T-helper 2 cell (primary cell): ENCODE data around the gene PTMA.
"Not testable (repeated sequence)": the region's sequence is repeated elsewhere in the genome, so short reads cannot be mapped to it uniquely, and the experiment has no call there.

Experiments
- DNase-seq, 5 experiments: peaks; one replicate each; pipeline versions ENCODE4 v3.0.0 to v3.0.0-alpha.2; 2012 to 2022
- total RNA-seq, 2 donors: gene quantifications; one replicate each; lab custom pipeline; 2026; lab: John Stamatoyannopoulos, UW

Gene PTMA, protein sequence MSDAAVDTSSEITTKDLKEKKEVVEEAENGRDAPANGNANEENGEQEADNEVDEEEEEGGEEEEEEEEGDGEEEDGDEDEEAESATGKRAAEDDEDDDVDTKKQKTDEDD
- 1,409 to 1,514 reads per million in 2 donors for total RNA-seq

DNA sequence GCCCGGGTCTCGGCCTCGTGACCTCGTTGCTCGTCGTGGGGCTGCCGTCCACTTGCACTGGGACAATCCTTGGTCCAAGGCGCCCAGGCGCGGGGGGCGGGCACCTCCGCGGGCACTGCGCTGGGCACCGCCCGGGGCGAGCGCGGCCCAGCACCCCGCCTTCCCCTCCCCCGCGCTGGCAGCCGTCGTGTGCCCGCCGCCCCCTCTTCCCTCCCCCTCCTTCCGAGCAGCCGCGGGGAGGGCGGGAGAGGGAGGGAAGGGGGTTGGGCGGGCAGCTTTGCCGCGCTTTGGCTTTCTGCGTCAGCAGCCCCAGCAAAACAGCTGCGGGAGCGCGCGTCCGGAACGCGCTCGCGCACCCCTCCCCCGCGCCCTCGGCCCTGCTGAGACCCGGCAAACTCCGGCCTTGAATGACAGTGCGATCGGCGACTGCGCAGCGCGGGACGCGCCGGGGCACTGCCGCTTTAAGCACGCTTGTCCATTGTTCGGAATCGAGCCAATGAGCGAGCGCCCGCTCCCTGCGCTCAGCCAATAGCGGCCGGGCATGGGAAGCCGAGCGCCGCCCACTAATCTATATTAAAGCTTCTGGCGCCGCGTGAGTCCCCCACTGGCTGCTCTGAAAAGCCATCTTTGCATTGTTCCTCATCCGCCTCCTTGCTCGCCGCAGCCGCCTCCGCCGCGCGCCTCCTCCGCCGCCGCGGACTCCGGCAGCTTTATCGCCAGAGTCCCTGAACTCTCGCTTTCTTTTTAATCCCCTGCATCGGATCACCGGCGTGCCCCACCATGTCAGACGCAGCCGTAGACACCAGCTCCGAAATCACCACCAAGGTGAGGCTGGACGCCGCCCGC lies at the start of gene PTMA:
PTMA (plus strand) TSS at position 599 of the 846 bp plus-strand sequence; CDS start at position 781, 182 bp downstream.
- peak; percentile 98 to 100 (median 99) for DNase-seq

DNA sequence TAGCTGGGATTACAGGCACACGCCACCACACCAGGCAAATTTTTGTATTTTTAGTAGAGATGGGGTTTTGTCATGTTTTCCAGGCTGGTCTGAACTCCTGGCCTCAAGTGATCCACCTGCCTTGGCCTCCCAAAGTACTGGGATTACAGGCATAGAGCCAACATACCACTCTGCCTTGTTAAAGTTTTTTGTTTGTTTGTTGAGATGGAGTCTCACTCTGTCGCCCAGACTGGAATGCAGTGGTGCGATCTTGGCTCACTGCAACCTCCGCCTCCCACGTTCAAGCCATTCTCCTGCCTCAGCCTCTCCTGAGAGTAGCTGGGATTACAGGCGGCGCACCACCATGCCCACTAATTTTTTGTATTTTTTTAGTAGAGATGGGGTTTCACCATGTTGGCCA lies 48.3 kb upstream of the PTMA start:
- DNase-seq, result not testable (repeated sequence)

DNA sequence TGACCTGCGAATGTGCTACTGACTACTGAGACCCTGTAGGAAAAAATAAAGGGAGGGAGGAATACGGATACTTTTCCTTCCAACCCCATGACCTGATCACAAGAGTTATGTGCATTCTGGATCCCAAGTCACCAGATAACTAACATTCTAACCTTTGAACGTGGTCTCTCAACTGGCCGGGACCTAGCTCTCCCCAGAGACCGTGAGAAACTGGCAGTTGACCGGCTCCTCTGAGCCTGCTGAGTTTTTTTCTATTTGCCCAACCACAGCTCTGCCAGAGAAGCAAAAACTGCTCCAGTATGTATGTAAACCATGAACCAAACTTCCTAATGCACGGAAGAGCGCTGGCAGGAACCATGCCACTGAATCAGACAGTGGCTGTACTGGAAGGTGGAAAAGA lies 47.5 kb upstream of the PTMA start:
- no peak for DNase-seq

DNA sequence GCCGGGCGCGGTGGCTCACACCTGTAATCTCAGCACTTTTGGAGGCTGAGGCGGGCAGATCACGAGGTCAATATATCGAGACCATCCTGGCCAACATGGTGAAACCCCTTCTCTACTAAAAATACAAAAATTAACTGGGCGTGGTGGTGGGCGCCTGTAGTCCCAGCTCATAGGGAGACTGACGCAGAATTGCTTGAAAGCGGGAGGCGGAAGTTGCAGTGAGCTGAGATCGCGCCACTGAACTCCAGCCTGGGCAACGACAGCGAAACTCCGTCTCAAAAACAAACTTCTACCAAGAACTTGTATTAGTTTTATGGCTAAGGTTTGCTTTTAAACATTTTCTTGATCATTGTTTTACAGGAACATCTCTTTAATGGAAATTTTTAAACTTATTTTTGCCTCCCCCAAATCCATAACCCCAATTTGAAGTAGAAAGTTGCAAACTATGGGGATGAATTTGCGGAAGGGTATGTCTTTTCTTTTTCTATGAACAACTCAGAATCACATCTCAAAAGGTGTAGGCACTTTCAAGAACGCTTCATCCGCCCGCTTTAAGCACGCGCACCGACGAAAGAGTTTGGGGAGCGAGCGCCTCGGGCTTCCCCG lies 46.8 kb upstream of the PTMA start:
- no peak for DNase-seq

DNA sequence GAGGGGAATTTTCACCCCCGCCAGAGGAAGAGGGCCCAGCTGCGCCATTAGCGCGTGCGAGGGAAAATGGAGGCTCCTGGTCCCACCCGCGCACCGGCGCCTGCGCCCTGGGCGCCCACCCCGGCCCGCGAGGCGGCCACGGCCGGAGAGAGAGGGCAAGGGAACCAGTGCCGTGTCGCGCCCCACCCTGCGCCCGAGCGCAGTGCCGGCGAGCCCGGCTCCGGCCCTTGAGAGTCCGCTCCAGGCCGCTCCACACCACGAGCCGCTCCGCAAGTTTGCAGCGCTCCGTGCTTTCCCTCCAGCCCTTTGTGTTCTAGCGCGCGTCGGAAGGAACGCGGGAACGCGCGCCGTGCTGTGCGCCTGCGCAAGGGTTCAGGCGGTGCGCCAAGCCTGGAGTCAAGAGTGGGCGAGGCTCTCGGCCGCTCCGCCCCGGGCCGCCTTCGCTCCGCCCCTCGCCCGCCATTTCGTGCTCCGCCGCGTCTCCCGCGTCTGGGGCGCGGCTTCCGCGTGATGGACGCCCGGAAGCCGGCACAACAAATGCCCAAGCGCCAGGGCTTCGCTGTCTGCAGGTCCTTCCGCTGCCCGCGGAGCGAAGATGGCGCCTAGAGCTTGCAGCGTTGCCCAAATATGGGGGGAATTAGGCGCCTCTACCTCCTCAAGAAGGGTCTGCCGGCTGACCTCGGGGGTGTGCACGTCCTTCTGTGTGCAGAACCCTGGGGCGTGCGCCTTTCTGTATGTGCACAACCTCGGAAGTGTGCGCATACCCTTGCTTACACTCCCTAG lies 46.1 kb upstream of the PTMA start:
- peak; percentile 91 to 98 (median 95) for DNase-seq

DNA sequence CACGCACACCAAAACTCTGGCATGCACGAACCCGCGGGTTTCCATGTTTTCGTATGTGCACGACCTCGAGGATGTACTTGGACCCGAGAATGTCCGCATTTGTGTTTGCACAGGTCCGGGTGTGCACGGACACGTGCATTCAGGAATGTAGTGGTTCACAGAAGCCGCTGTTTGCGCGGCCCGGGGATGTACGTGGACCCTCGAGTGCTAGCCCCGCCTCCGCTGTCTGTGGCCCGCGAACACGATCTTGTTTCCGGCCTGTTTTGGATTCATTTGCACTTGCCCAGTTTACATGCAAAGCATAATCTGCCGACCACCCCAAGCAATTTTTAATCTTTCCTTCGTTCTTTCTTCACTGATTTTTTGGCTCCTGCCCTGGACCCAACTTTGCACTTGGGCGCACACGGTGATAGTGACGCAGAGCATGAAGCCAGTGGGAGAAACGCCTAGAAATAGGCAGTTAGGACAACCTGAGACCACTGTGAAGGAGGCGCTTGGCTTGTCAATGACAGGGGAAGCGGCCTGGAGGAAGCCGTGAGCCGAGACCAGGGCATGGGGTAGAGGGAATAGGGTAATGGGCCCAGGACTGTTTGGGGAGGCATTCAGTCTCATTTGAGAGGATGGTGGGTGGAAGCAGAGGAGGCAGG lies 45.4 kb upstream of the PTMA start:
- no peak for DNase-seq

DNA sequence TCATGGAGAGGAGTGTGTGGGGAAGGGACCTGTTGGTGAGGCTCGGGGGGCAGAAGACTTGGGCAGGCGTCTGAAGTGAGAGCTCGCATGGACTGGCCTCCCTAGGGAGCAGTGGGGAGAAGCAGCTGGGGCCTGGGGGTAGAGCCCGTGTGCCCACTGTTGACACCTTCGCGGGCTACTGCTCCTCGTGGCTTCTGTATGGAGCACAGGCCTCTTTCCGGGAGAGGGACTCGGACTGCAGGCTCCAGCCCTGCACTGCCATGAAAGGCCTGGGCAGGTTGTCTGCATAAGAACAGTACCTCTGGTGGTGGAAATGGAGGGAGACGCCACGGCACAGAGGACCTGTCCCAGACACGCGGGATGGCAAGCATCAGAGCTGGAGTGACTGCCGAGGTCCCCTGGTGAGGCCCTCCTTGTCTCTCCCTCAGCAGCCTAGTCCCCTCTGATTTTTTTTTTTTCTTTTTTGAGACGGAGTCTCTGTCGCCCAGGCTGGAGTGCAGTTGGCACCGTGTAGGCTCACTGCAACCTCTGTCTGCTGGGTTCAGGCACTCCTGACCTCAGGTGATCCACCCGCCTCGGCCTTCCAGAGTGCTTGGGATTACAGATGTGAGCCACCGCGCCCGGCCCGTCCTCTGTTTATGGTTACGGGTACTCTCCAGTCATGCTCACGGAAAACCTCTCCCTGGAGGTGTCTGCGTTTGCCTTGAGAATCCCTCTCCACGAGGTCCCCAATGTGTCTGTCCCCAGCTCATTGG lies 44.7 kb upstream of the PTMA start:
- DNase-seq, result no peak

DNA sequence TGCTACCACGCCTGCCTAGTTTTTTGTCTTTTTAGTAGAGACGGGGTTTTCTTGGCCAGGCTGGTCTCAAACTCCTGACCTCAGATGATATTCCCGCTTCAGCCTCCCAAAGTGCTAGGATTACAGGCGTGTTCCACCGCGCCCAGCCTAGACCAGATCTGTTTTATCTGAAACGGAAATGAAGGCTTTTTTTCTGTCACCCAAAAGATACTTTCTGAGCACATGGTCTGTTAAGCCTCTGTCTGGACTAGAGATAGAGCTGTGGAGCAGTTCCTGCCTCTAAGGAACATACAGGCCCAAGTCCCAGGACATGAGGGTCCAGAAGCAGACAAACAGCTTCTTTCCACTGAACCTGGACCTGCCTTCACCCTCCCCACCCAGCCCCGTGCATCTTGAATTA lies 43.6 kb upstream of the PTMA start:
- DNase-seq, result no peak

DNA sequence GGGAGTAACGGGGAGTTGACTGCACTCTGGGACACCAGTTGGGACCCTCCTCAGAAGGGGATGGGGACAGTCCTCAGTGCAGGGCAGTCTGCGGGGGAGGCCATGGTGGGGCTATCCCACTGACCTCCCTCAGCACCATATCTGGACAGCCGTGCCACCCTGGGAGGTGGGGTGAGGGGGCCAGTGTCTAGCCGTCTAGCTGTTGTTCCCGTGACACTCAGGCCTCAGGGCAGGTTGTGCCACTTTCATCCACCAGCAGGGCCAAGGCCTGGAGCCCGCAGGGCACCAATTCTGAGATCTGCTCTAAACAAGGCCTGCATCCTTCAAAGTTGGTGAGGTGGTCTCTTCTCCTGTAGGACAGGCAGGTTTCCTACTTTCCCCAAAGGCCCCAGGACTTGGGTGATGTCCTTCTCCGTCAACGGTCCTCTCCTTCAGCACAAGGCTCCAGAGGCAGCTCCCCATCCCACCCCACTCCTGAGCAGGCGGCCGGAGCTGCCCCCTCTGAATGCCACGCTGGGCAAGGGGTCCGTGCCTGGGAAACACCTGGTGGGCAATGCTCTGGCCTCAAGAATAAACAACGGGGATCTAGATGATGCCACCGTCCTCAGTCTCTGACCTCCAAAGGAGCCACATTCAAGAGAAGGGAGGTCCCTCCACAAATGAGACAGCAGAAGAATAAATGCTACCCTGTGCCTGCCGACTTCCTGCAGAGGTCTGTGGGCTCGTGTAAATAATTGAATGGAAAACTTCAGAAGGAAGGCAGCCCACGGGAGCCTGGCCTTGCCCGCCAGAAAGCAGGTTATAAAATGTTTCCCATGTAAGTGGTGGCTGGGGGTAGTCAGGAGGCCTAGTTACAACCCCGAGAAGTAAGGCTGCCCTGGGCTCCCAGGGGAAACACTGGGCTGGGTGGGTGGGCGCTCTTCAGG lies 42.8 kb upstream of the PTMA start:
- DNase-seq, result no peak

DNA sequence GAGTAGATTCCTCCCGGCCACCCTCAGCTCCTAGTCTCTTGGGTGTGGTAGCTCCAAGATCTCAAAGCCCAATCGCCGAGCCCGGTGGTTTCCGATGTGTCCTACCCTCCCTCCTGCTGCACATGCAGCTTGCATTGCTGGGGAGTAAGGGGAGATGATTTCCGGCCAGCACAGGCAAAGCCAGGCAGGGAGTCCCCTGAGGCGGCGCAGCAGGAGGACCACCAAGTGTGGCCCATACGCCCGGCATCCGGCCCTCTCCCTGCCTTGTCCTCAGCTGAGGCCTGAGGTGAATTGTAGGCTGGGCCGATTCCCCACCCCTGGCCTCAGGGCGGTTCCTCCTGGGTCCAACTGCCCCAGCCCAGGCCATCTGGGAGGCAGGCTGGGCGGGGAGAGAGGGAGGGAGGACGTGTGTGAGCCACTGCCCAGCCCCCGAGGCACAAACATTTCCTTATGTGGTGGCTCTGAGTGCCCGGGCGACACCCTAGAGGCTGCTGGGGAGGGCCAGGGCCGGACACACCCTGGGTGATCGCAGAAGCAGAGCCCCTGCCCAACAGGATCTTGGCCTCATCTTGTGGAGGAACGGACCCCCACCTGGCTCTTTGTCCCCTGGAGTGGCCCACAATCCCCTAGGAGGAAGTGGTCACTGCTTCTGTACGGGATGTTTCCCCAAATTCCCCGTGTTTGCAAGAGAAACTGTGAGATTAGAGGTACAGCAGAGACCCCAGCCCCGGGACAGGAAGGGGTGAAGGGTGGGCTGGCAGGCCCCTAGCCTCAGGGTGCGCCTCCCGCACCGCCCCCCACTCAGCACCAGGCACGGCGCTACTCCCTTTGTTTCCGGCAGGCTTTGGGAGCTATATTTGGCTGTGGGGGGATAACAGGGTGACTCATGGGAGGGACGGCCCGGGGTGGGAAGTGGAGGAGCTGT lies 41.9 kb upstream of the PTMA start:
- no peak for DNase-seq

DNA sequence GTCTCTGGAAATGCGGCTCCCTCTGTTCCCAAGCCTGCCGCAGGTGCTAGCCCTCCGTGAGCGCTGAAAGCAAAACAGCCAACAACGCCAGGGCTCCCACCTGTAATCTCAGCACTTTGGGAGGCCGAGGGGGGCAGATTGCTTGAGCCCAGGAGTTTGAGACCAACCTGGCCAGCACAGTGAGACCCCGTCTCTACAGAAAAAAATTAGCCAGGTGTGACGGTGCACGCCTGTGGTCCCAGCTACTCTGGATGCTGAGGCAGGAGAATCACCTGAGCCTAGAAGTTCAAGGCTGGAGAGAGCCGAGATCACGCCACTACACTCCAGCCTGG lies 41.3 kb upstream of the PTMA start:
- no peak for DNase-seq

DNA sequence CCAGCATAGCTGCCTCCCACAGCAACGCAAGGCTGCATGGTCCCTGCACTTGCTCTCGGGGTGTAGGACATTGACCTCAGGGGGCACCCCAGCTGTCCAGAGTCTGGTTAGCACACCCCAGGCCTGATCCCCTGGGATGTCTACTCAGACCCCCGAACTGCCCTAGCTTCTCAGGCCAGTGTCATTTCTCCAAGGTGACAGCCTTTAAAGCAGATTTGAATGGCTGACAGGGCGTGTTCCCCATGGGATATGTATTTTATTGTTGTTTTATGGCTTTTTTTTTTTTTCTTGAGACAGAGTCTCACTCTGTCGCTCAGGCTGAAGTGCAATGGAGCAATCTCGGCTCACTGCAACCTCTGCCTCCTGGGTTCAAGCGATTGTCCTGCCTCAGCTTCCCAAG lies 40.8 kb upstream of the PTMA start:
- DNase-seq, result no peak

DNA sequence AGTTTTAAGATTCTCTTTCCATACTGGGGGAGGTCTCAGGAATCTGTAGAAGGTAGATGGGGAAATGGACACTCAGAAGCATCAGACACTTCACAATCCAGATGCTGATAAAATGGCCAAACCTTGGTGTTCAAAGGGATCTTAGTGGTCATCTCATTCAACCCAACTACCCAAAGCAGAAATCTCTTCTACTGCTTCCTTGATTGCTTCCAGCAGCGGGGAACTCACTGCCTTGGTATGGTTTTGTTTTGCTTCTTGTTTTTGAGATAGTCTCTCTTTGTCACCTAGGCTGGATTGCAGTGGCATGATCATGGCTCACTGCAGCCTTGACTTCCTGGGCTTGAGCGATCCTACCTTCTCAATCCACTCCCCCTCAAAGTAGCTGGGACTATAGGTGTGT lies 39.3 kb upstream of the PTMA start:
- DNase-seq, result no peak

DNA sequence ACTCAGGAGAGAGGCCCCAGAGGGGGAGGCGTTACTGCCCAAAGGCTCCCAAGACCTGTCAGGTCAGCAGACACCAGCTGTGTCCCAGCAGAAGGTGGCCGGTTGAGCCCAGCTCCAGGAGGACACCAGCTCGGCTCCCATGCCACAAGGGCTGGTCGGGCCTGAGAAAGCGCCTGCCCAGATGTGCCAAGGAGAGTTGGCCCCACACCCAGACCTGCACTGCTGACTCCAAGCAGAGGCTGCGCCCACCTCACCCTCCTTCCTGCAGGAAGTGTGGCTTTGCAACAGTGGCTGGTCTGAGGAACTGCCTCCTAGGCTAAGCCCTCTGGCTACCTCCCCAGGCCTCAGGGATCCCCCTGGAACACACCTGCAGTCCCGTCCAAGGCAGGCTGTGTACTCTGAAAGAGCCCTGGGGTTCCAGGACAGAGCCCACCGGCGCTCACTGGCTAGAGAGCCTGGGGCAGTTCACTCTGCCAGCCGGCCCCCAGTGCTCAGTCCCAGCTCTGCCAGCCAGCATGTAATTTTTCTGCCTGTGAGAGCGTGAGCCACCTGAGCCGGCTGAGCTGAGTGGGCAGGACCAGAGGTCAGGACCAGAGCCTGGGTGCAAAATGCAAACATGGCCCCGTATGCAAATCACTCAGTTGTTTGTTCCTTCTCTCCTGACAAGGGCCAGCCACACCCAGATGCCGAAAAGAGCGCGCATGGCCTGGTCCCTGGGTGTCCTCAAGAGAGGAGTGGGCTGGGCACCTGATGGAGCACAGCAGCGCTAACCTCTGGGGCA lies 36.9 kb upstream of the PTMA start:
- DNase-seq, result no peak

DNA sequence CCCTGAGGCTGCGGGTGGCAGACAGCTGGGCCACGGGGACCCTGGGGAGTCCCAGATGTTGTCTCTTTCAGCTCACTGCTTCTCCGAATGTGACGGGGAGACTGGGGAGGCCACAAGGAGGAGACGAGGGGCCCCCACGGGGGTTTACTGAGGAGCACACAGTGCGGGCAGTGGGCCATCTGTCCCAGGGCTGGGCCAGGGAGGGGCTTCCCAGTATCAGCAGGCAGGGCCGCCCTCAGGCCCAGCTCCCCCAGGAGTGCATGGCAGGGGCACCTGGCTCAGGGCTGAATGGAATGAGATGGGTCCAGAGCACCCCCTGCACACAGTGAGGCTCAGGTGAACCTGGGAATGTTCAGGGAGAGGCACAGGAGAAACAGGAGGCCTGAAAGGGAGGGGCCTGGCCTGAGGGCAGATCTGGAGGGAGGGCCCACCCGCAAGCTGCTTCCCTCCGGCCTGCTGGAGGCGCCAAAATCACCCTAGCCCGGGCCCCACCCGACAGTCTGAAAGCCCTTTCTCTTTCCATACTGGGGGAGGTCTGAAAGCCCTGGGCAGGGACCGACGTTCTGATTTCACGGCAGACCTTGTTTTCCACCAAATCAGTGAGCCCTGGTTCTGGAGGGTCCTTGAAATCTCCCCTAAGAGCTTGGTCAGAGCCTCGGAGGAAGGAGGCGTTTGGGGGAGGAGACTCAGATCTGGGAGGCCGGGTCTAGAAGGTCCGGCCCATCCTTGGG lies 35.5 kb upstream of the PTMA start:
- DNase-seq, result no peak

DNA sequence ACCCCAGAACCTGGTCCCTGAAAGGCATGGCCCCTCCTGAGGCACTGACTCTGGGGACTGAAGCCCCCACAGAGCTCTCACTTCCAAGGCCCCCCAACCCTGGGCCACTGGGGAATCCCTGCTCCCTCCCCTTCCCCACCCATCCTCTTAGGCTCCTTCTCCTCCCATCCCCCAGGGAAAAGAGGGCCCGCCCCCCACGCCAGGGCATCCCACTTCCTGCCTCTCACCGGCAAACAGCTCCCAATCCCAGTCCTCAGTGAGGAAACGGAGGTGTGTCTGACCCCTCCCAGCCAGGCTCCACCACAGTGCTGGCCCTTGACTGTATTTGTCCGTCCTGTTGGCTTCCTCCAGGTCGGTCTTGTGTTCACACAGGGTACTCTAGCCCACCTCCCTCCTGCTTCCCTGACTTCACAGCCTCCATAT lies 35.0 kb upstream of the PTMA start:
- no peak for DNase-seq

DNA sequence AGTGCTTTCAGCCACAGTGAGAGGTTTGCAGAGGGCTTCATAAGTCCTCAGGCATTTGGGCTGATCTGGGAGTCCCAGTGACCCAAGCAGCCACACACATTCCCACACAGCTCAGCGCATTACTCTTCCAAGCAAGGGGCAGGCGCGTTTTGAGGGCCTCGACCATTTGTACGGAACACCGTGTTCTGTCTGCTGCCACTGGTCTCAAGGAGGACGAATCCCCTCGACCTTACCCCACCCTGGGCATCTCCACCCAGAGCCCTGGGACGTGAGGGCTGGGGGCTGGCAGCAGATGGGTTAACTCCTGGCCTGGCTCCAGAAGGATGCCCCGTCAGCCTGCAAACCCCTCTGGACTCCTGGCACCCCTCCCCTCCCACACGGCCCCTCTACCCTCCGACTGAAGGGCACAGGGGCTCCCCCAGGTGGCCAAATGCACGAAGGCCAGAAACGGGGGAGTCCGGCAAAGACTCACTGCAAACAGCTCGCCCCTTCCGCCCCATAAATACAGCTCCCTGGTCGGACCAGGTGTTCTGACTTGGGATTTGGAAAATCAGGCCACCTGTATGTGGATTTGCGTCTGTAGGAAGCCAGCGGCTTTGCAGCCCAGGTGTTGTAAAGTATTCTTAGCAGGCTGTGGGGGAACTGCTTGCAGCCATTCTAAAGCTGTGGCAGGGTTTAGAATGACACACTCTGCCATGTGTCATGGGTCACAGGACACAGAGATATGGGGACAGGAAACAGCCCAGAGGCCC lies 33.6 kb upstream of the PTMA start:
- peak in 4 of 5 experiments; percentile 16 to 74 (median 34) for DNase-seq
